COLO668 (cell line): Measurements from ENCODE around the gene ANKRD29.

Source experiments
- DNase-seq: peaks from one replicate; lab custom pipeline; 2025; ENCODE audit not compliant: unreplicated experiment; lab: John Stamatoyannopoulos, UW

ANKRD29 gene

GRCh38 chr18:23662309-23663263 lies at the start of gene ANKRD29:
Gene ANKRD29, minus strand, starts transcription at chr18:23662911. Its CDS starts 181 bp downstream, at chr18:23662730.
- peak; percentile 62 for DNase-seq

GRCh38 chr18:23712445-23712844 lies 49.7 kb upstream of the ANKRD29 start:
- DNase-seq = no peak

- no peak for DNase-seq
These were observed 48.7 kb upstream of the ANKRD29 start for GRCh38 chr18:23711426-23711825.

DNA sequence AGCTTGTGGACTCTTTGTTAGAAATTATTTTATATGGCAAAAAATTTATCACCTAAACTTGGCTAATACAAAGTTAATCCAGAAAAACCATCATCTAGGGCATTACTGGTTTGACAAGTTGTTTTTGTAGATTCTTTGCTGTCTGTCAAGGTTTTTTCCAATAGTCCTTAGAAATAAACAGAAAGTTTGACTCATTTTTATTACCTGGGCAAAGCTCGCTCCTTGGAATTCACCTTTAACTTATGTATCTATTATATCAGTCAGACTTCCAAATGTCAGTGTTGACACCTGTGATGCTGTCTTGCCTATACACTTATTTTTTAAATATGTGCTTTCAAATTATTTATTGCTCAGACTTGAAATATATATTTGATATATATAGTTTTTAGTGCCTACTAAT lies 48.2 kb upstream of the ANKRD29 start:
- no peak for DNase-seq

GRCh38 chr18:23710068-23710527 lies 47.4 kb upstream of the ANKRD29 start:
- no peak for DNase-seq

GRCh38 chr18:23706971-23707640 lies 44.4 kb upstream of the ANKRD29 start:
- no peak for DNase-seq

GRCh38 chr18:23704806-23705205 lies 42.1 kb upstream of the ANKRD29 start:
- no peak for DNase-seq

DNA sequence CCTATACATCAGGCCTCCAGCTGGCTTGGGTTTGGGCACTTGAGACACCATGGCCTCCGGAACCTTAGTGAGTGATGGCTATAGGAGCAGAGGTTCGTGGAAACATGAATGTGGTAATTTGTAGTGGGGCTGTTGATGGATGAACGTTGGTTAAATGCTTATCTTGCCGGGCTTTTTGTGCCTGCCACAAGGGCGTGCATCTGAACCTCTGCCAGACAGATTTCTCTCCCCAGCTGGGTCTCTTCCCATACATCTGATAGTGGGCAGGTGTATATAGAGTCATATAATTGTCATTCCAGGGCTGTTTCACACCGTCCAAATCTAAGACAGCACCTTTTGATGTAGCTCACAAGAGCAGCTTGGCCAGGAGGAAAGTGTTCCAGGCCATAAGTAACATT lies 41.3 kb upstream of the ANKRD29 start:
- no peak for DNase-seq

- peak; percentile 35 for DNase-seq
These were observed 40.6 kb upstream of the ANKRD29 start for GRCh38 chr18:23703057-23703986.

- DNase-seq = no peak
These were observed 39.9 kb upstream of the ANKRD29 start for GRCh38 chr18:23702606-23703005.

DNA sequence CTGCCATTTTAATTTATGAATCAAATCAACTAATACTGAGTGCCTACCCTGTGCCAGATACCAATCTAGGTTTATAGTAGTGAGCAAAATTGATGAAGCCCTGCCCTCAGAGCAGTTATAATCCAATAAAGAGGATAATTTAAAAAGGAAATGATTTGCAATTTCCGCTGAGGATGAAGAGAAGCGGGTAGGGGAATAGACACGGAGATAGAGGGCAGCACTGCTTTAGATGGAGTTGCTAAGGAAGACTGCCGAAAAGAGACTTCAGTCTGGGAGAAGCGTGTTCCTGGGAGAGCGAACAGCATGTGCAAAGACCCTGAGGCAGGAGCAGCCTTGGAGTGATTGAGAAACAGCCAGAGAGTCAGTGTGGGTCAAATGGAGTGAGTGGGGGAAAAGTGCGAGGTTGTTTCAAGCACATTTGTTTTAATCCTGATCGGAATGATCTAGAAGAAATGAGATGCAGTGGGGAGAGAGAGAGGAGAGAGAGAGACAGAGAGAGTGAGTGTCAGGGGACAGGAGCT lies 38.9 kb upstream of the ANKRD29 start:
- DNase-seq = no peak

GRCh38 chr18:23701017-23701416 lies 38.3 kb upstream of the ANKRD29 start:
- no peak for DNase-seq

DNA sequence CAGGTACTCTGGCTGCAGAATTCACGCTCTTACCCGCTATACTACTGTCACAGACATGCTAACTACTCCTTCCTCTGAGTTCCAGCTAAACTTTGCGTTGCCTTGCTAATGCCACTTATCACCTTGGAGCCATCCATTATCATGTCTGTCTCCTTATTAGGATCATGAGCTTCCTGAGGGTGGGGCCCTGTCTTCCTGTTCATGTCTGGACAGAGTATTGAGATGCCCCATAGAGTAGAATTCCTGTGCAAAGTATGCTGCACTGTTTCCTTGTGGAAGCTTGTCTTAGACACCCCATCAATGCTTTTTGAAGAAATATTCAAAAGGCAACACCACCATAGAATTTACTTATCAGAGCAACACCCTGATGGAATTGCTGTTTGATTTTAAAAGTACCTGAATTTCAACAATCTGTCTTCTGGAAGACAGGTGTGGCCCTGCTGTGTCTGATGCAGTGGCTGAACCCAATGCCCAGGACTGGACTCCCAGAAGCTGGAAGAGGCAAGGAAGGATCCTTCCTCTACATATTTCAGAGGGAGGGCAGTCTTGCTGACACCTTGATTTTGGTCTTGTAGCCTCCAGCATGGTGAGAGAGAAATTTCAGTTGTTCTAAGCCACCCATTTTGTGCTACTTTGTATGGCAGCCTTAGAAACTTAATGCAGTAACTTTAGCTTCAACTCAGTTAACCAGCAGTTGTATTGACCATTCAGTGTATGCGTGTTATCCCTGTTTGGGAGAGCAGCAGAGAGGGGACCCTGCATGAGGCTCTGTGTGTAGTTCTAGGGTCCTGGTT lies 32.1 kb upstream of the ANKRD29 start:
- no peak for DNase-seq

DNA sequence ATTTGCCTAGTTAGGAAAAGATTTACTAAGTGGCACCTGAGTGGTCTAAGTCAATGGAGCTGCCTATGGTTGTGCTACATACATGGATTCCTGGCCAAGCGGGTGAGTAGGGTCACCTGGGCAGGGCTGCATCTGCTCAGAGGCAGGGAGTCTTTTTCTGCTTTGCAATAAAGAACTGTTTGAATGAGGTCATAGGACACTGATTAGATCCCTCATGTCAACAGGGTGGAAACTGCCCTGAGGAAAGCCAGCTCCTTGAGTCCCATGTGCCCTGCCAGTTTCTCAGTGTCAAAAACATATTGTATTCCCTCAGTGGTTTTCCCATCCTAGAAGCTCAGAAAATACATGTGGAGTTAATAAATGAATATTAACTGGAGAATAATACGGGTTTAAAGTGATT lies 31.1 kb upstream of the ANKRD29 start:
- no peak for DNase-seq

DNA sequence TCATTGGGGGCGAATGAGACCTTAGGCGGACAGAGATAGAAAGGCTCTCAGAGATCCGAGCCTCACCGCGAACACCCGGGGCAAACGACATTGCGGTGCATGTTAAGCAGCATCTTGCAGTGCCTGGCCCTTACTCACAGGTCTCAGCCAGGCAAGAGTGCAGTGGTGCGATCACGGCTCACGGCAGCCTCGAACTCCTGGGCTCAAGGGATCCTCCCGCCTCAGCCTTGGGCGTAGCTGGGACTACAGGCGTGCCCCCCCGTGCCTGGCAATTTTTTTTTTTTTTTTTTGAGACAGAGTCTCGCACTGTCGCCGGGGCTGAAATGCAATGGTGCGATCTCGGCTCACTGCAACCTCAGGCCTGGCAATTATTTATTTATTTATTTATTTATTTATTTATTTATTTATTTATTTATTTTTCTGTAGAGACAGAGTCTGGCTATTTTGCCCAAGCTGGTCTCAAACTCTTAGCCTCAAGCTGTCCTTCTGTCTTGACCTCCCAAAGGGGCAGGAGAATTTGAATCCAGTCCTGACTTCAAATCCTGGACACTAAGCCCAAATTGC lies 27.9 kb upstream of the ANKRD29 start:
- no peak for DNase-seq

- DNase-seq = peak; percentile 62
These were observed 27.1 kb upstream of the ANKRD29 start for GRCh38 chr18:23689616-23690504.

DNA sequence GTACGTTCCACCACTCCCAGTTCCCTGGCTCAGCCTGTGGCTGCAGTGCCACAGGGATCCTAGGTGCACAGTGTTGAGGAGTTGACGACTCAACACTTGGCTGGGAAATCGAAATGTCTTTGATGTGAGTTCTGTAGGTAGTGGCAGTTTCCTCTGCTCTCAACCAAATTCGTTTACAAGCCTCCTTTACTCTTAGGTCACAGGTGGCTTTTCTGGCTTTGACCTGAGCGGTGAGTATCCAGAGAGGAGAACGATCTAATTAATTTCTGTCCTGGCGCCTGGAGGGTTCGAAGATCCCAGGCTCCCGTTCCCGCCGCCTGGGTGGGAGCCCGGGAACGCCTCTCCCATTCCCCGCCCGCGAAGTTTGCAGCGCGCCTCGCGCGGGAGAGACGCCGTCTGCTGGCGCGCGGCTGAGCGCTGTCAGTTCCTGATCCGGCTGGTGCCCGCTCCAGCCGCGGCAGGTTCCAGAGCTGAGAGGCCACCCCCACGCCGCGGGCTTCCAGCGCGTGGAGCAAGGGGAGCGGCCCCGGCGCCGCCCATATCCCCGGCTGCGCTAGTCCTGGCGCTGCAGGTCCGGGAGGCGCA lies 26.4 kb upstream of the ANKRD29 start, which contains the start of gene LAMA3:
Gene LAMA3 (plus strand): TSS at position 423 of the 585 bp plus-strand sequence. CDS start 231 bp downstream, outside the sequence.
- DNase-seq = peak; percentile 77

- DNase-seq = no peak
These were observed 25.8 kb upstream of the ANKRD29 start for GRCh38 chr18:23688528-23688927.
